Heart left ventricle (tissue), 16 donors: ENCODE measurements around the gene BATF3. TPM values are rescaled to one million over a fixed set of nuclear protein-coding genes. Genes with fewer than 3 reads are reported as not detected.

Experiments
- ATAC-seq, 4 donors: fragments of 200-7000 bp; cut with Tn5 transposase; one replicate each; pipeline ENCODE4 v1.9.1; 2020 to 2022; ENCODE audit warnings: moderate library complexity in 4 of 4, mild to moderate bottlenecking in 3 of 4, moderate number of reproducible peaks in 1 of 4
- DNase-seq, 5 donors: peaks; one replicate each; pipeline ENCODE4 v3.0.0-alpha.2; 2020
- H3K27ac ChIP-seq, 12 donors: fragments of 200-600 bp; sonication (generic) in 4 of 12; one replicate each; pipeline versions ENCODE4 v1.5.0 to v1.8.0; 2016 to 2022; ENCODE audit warnings: mild to moderate bottlenecking in 2 of 12
- H3K27me3 ChIP-seq, 9 donors: fragments of 200-600 bp; sonication (generic) in 2 of 9; one replicate each; pipeline versions ENCODE4 v1.5.1 to v1.8.0; 2016 to 2022; ENCODE audit warnings: mild to moderate bottlenecking in 3 of 9
- H3K36me3 ChIP-seq, 9 donors: fragments of 200-600 bp; sonication (generic) in 2 of 9; one replicate each; pipeline versions ENCODE4 v1.5.0 to v1.8.0; 2018 to 2022; ENCODE audit warnings: mild to moderate bottlenecking in 2 of 9
- H3K4me1 ChIP-seq, 12 donors: fragments of 200-600 bp; sonication (generic) in 4 of 12; one replicate each; pipeline versions ENCODE4 v1.5.0 to v1.8.0; 2016 to 2022; ENCODE audit warnings: mild to moderate bottlenecking in 3 of 12
- H3K4me3 ChIP-seq, 12 donors: fragments of 200-600 bp; sonication (generic) in 4 of 12; one replicate each; pipeline versions ENCODE4 v1.5.0 to v1.8.0; 2017 to 2022; ENCODE audit warnings: mild to moderate bottlenecking in 9 of 12, moderate library complexity in 4 of 12
- H3K9me3 ChIP-seq, 12 donors: fragments of 200-600 bp; sonication (generic) in 4 of 12; one replicate each; pipeline versions ENCODE4 v1.5.0 to v1.8.0; 2016 to 2022; ENCODE audit warnings: mild to moderate bottlenecking in 1 of 12
- POLR2A ChIP-seq, 2 donors: fragments of 450-650 bp; IDR thresholded peaks; one replicate each; pipeline ENCODE4 v1.6.1; 2017; ENCODE audit warnings: antibody characterized with exemption in 2 of 2, mild to moderate bottlenecking in 2 of 2, moderate library complexity in 2 of 2
- WGBS, 4 donors: extraction: QIAGEN DNeasy Blood & Tissue Kit in 2 of 4; methylation state at CpG; one replicate each; pipeline versions ENCODE4 v1.1.5 to v1.1.7; 2013 to 2018; 5-methylcytosine and 5-hydroxymethylcytosine counted together
- intact Hi-C, 10 donors: fragments of 100-400 bp; cut with DNase I; formaldehyde crosslinking; loops; one replicate each; pipeline versions ENCODE4 v1.11.1 to v1.14.2; 2022
- polyA plus RNA-seq, 2 donors: library from polyadenylated mRNA; stranded (reverse); fragments of 200-250 nt; gene quantifications; one replicate each; pipeline ENCODE4 v1.2.3, GENCODE V29; 2013
- total RNA-seq, 9 donors: library from RNA; depleted of rRNA in 2 of 9; stranded (reverse); fragments of >200 nt in 2 of 9; fragmentation: NEBNext Ultra II Directional in 3 of 9; extraction: Animal tissue kit (Norgen Biotek cat#: 25700) in 3 of 9; gene quantifications; one replicate each; pipeline versions ENCODE4 v1.1.0 to v1.2.4, GENCODE V29; 2016 to 2023
- TF ChIP-seq, protein P1 (sequence below), 12 donors: fragments of 200-600 bp; sonication (generic) in 4 of 12; IDR thresholded peaks; one replicate each; pipeline versions ENCODE4 v1.5.0 to v1.8.0; 2018 to 2022; ENCODE audit warnings: antibody characterized with exemption in 12 of 12, mild to moderate bottlenecking in 5 of 12
- donor health status: ischemic (EF 13 %, LVEDD 7.1; RV severe dilation, severe dysfunction).
- donor health status: healthy with polysubstance abuse.
- donor health status: DM: no; HTN: yes; CAD: no.
- donor health status: DM: no; HTN: no; CAD: no.
- donor health status: ischemic (EF 25% LVEDD 6.9; RV normal size, moderate dysfunction).
- donor health status: ischemic (EF 25% LVEDD 5.7; RV mildly dilated, moderate dysfunction).
- donor health status: healthy.
- donor health status: DM: yes; HTN: yes; CAD: no.
- donor health status: ischemic (EF 35%, LVEDD 5.7; RV mildly dilated, moderate dysfunction).
- donor health status: nonischemic (EF 11% LVEDD 7.7; RV severe dilation, severe dysfunction).
- donor health status: DM: yes; HTN: yes; CAD: no.
- donor health status: PGD.
- donor health status: ischemic (EF 29% LVEDD 5.4; RV normal size, mild dysfunction).
- donor health status: nonischemic (EF 23%, LVEDD 6.1; RV moderate dilation, normal function).

The BATF3 gene
- total and polyA plus RNA-seq, 11 donors: 0.50 to 8.9 (median 1.2) TPM; not detected in 1

DNA sequence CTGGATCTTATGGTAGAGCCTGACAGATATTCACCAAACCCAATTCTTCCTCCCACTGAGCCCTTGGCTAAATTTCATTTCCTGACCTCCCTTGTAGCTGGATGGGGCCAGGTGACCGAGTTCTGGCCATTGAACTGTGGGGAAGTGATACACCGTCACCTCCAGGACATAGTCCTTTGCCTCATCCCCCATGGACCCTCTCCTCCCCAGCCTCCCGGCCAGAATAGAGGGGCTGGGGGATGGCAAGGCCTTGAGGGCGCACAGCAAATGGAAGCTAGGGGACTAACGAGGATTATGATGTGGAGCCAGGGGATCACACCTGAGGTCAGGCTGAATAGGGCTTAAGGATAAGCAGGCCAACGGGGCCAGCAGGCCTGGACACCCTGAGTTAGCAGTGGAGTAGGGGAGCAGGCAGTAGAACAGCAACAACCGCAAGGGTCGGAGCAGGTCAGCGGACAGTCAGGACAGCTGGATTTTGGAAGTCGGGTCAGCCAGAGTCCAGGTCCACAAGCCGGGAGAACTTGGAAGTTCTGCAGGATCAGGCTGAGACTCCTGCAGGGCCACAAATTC, 15.0 kb downstream of the BATF3 start:
- H3K27ac ChIP-seq: no peak overlapping the region
- no peak for TF ChIP-seq POLR2A (IDR thresholded peaks at IDR 0.05)
- TF ChIP-seq, protein P1, sequence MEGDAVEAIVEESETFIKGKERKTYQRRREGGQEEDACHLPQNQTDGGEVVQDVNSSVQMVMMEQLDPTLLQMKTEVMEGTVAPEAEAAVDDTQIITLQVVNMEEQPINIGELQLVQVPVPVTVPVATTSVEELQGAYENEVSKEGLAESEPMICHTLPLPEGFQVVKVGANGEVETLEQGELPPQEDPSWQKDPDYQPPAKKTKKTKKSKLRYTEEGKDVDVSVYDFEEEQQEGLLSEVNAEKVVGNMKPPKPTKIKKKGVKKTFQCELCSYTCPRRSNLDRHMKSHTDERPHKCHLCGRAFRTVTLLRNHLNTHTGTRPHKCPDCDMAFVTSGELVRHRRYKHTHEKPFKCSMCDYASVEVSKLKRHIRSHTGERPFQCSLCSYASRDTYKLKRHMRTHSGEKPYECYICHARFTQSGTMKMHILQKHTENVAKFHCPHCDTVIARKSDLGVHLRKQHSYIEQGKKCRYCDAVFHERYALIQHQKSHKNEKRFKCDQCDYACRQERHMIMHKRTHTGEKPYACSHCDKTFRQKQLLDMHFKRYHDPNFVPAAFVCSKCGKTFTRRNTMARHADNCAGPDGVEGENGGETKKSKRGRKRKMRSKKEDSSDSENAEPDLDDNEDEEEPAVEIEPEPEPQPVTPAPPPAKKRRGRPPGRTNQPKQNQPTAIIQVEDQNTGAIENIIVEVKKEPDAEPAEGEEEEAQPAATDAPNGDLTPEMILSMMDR (IDR thresholded peaks at IDR 0.05): no peak
- no peak overlapping the region for H3K4me3 ChIP-seq
- no peak for ATAC-seq
- H3K27me3 ChIP-seq: no peaks in the 10 kb centered on the region
- no peaks in the 10 kb centered on the region for H3K36me3 ChIP-seq
- 90 to 96% (median 94%) methylated on average over 11 of the region's 11 CpGs for WGBS, 4 donors
- intact Hi-C loops: loop anchor here in 1 of 10 donors (5.0 kb wide), 1 partner anchor 273 kb away; no protein-coding TSS in a partner anchor
- H3K4me1 ChIP-seq: peaks cover 0 to 44% (median 0%) of the 10 kb centered on the region in 12 donors
- no peaks in the 10 kb centered on the region for H3K9me3 ChIP-seq
- DNase-seq: no peak

DNA sequence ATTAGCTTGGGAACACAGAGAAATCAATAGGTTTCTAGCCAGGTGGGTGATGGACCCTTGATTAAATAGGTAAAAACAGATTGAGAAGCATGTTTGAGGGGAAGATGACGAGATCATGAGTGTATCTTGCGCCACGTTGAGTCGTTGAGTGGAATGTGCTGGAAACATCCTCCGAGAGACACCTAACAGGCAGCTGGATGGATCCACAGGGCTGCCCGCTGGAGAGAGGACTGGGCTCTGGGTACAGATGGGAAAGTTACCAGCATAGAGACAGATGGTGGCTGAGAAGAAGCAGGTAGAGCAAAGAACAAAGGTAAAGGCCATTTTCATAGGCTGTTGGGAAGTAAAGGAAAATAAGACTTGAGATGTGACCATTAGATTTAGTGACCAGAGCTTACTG, 15.6 kb downstream of the BATF3 start:
- TF ChIP-seq POLR2A (IDR thresholded peaks at IDR 0.05): no peak
- TF ChIP-seq, protein P1 (IDR thresholded peaks at IDR 0.05): no peak
- Histone ChIP-seq H3K9me3 (no peaks in the 10 kb centered on the region), H3K27me3 (no peaks in the 10 kb centered on the region), H3K27ac (no peak overlapping the region), H3K4me1 (peaks cover 0 to 45% (median 0%) of the 10 kb centered on the region in 12 donors), H3K36me3 (no peaks in the 10 kb centered on the region), H3K4me3 (no peak overlapping the region)
- whole genome bisulfite sequencing, 4 donors: 90 to 92% (median 91%) methylated on average over 6 of the region's 6 CpGs
- no peak for ATAC-seq
- no peak for DNase-seq
- intact Hi-C loops: no loop called here

DNA sequence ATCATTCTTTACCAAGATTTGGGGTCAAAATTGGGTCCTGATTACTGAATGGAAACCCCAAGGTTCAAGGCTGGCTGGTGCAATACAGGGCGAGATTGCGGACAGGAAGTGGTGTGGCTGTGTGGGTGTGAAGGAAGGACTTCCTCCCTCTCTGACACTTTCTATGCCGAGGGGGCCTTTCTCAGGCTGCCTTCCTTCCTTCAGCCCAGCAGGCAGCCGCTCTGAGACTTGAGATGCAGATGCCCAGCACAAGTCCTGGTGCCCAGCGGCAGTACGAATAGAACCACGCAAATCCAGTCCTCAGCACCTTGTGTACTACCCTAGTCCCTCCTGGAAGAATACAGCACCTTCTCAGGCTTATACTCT, 16.3 kb downstream of the BATF3 start:
- ATAC-seq (peak in 3 of 4 donors; percentile 47 to 78 (median 55)), DNase-seq (peak in 3 of 5 donors; percentile 47 to 48 (median 47))
- H3K9me3 ChIP-seq: no peaks in the 10 kb centered on the region
- no peak overlapping the region for H3K4me3 ChIP-seq
- H3K36me3 ChIP-seq: no peaks in the 10 kb centered on the region
- no peaks in the 10 kb centered on the region for H3K27me3 ChIP-seq
- intact Hi-C loops: no loop called here
- TF ChIP-seq, protein P1 (IDR thresholded peaks at IDR 0.05): no peak
- TF ChIP-seq POLR2A (IDR thresholded peaks at IDR 0.05): no peak
- peaks cover 0 to 53% (median 0%) of the 10 kb centered on the region in 12 donors for H3K4me1 ChIP-seq
- peak overlapping the region in 1 of 12 donors; percentile 51 for H3K27ac ChIP-seq
- 59 to 73% (median 65%) methylated on average over 7 of the region's 7 CpGs for WGBS, 4 donors

DNA sequence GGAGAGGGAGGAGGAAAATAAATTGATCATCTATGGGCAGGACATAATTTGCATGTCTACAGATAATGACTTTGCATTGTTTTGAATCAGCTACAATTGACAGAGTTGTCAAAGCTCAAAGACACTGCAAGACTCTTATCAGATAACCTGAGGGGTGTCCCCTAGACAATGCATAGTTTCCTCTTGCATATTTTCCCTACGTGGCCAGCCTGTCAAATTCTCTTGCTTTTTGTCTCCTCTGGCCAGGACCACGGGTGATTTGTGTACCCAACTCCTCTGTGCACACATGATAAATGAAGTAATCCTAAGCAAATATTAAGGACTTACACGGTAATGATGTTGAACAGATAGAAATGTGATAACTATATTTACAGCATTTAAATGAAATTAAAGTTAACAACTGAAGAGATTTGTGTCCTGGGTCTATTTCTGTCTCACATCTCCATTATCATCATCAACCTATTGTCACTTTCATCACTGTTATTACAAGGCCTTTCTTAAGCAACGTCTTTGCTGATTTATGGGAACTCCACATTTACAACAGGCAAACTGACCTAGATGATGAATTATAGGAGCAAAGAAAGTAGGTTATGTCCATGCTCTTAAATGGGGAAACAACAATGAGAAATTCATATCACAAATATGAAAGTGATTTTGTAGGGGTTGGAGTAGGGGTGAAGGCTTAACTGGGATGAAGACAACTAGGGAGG, 18.8 kb downstream of the BATF3 start:
- H3K27ac ChIP-seq: no peak overlapping the region
- no peaks in the 10 kb centered on the region for H3K27me3 ChIP-seq
- no peak overlapping the region for H3K4me3 ChIP-seq
- no peaks in the 10 kb centered on the region for H3K36me3 ChIP-seq
- no peak for DNase-seq
- TF ChIP-seq, protein P1 (IDR thresholded peaks at IDR 0.05): no peak
- TF ChIP-seq POLR2A (IDR thresholded peaks at IDR 0.05): no peak
- intact Hi-C loops: no loop called here
- no peak for ATAC-seq
- 46 to 56% (median 50%) methylated on average over 4 of the region's 4 CpGs for WGBS, 4 donors
- H3K9me3 ChIP-seq: no peaks in the 10 kb centered on the region
- peaks cover 0 to 51% (median 0%) of the 10 kb centered on the region in 12 donors for H3K4me1 ChIP-seq
